ENCODE data around the gene NTM. TPM values are rescaled to one million over a fixed set of nuclear protein-coding genes. Genes with fewer than 3 reads are reported as not detected.

The NTM gene
- total RNA-seq, 2 donors from 2014 or later: 0.26 to 3.6 TPM

DNA sequence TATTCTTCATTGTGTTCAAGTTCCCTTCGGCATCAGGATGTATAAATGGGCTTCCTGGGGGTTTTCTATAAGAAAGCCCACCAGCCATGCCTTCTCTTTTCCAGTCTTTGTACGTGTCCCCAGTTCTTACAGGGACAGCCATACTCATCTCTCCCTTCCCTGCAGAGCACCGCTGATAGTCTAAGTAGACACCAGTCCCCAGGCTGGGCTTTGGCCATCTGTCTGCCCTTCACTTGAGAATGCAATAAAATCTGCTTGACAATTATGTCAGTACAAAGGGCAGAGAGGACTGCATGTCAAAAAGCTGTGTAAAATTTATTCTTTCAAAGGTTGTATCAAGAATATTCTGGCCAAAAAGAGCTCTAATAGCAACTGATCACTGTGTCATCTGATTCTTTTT, 27.3 kb downstream of the NTM start:
- no peaks in the 10 kb centered on the region for H3K9me3 ChIP-seq
- no peaks in the 10 kb centered on the region for H3K4me1 ChIP-seq
- ATAC-seq (no peak), DNase-seq (no peak)
- TF ChIP-seq POLR2A (IDR thresholded peaks at IDR 0.05): no peak
- TF ChIP-seq, protein P1, sequence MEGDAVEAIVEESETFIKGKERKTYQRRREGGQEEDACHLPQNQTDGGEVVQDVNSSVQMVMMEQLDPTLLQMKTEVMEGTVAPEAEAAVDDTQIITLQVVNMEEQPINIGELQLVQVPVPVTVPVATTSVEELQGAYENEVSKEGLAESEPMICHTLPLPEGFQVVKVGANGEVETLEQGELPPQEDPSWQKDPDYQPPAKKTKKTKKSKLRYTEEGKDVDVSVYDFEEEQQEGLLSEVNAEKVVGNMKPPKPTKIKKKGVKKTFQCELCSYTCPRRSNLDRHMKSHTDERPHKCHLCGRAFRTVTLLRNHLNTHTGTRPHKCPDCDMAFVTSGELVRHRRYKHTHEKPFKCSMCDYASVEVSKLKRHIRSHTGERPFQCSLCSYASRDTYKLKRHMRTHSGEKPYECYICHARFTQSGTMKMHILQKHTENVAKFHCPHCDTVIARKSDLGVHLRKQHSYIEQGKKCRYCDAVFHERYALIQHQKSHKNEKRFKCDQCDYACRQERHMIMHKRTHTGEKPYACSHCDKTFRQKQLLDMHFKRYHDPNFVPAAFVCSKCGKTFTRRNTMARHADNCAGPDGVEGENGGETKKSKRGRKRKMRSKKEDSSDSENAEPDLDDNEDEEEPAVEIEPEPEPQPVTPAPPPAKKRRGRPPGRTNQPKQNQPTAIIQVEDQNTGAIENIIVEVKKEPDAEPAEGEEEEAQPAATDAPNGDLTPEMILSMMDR (IDR thresholded peaks at IDR 0.05): no peak
- intact Hi-C loops (cut with DNase I): no loop called here
- WGBS, 2 donors: 80 to 82% methylated on average over 3 of the region's 3 CpGs
- H3K4me3 ChIP-seq: no peak overlapping the region
- H3K27ac ChIP-seq: no peak overlapping the region
- H3K27me3 ChIP-seq: no peaks in the 10 kb centered on the region
- no peaks in the 10 kb centered on the region for H3K36me3 ChIP-seq (replicated peaks in 1 of 2; ENCODE audit: insufficient read depth in 1 of 2, low read depth in 2 of 2)

DNA sequence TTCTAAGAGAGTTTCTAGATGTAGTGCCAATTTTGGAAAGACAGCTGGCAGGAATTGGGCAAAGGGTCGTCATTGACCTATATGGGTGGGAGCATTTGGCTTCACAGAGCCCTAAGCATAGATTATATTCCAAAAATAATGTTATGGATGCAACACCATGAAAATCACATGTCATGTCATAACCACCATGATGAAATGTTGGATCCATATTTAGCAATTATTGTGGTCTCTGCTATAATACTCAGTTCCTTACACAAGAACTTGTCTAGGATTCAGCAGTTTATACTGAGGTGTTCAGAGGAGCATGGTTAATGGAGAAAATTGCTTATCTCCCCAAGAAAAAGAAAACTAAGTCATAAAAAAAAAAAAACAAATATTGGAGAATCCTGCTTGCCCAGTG, 31.6 kb downstream of the NTM start:
- Histone ChIP-seq H3K4me1 (no peaks in the 10 kb centered on the region), H3K27ac (no peak overlapping the region), H3K9me3 (no peaks in the 10 kb centered on the region), H3K36me3 (replicated peaks in 1 of 2; ENCODE audit: insufficient read depth in 1 of 2, low read depth in 2 of 2) (no peaks in the 10 kb centered on the region), H3K27me3 (no peaks in the 10 kb centered on the region), H3K4me3 (no peak overlapping the region)
- DNase-seq: no peak
- 59 to 60% methylated on average over 1 of the region's 1 CpG for WGBS, 2 donors
- TF ChIP-seq, protein P1 (IDR thresholded peaks at IDR 0.05): no peak
- no peak for TF ChIP-seq POLR2A (IDR thresholded peaks at IDR 0.05)
- intact Hi-C loops (cut with DNase I): no loop called here
- ATAC-seq: no peak

DNA sequence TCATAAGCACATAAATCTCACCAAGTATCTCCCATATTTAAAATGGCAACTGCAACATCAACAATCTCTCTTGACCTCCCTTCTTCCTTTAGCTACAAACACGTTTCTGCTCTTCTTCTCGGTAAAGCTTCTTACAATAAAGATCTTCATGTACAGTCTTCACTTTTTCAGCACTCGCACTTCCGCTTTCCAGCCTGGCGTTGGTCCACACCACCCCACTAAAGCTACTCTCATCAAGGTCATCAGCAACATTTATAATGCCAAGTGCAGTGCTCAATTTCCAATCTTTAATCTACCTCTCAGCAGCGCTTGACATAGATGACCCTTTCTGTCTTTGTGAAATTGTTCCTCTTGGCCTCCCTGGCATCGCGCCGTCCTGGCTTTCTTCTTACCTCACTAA, 33.6 kb downstream of the NTM start:
- no peaks in the 10 kb centered on the region for H3K9me3 ChIP-seq
- 75 to 77% methylated on average over 9 of the region's 9 CpGs for WGBS, 2 donors
- intact Hi-C loops (cut with DNase I): no loop called here
- no peak overlapping the region for H3K27ac ChIP-seq
- no peaks in the 10 kb centered on the region for H3K36me3 ChIP-seq (replicated peaks in 1 of 2; ENCODE audit: insufficient read depth in 1 of 2, low read depth in 2 of 2)
- no peak overlapping the region for H3K4me3 ChIP-seq
- no peaks in the 10 kb centered on the region for H3K4me1 ChIP-seq
- H3K27me3 ChIP-seq: no peaks in the 10 kb centered on the region
- ATAC-seq: no peak
- DNase-seq: no peak
- TF ChIP-seq POLR2A (IDR thresholded peaks at IDR 0.05): no peak
- TF ChIP-seq, protein P1 (IDR thresholded peaks at IDR 0.05): no peak

DNA sequence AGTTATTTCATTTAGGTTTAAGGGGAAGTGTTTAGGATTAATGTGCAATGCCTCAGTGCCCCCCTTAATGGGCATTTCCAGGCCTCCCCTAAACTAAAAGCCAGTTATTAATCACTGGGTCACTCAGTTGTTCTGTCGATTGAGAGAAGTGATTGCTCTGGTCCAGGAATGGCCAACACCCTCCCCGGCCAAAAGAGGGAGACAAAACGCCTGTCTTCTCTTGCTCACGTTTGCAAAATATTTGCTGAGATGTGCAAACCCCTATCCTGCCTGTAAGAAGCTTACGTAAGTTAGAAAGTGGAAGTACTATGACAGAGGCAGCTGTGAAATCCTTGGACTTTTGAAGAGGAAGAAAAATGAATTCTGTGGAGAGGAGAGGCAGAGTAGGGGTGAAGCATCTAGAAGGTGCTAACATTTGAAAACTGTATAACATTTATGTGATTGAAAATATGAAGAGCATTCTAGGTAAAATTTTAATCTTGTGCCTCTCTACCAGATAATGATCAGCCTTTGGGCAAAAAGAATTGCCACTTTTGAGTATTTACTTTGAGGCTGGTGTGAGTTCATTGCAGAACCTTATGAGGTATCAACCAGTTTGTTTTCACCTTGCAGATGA, 37.7 kb downstream of the NTM start:
- H3K27ac ChIP-seq: no peak overlapping the region
- no peak overlapping the region for H3K4me3 ChIP-seq
- H3K4me1 ChIP-seq: no peaks in the 10 kb centered on the region
- ATAC-seq (no peak), DNase-seq (peak; percentile 17 to 61 (median 38))
- no peaks in the 10 kb centered on the region for H3K9me3 ChIP-seq
- intact Hi-C loops (cut with DNase I): no loop called here
- H3K36me3 ChIP-seq (replicated peaks in 1 of 2; ENCODE audit: insufficient read depth in 1 of 2, low read depth in 2 of 2): no peaks in the 10 kb centered on the region
- no peak for TF ChIP-seq POLR2A (IDR thresholded peaks at IDR 0.05)
- TF ChIP-seq, protein P1 (IDR thresholded peaks at IDR 0.05): peak in 6 of 7 experiments; percentile 15 to 63 (median 45)
- 16 to 19% methylated on average over 5 of the region's 5 CpGs for WGBS, 2 donors
- no peaks in the 10 kb centered on the region for H3K27me3 ChIP-seq

DNA sequence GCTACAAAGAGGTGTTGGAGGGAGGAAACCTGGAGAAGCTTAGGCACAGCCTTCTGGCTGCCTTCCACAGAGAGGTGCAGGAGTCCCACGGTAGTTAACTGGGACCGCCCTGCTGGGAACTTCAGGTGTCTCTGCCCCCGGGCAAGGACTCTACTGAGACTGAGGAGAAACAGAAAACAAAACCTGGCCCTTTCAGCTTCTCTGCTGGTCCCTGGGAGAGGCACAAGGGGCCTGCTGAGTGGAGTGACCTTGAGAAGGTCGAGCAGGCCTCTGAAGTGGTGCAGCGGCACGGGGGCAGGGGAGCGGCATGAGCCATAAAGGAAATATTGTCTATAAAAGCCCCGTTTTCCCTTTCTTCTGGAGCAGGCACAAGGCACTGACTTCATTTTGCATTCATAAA, 38.9 kb downstream of the NTM start:
- no peak overlapping the region for H3K4me3 ChIP-seq
- TF ChIP-seq POLR2A (IDR thresholded peaks at IDR 0.05): no peak
- TF ChIP-seq, protein P1 (IDR thresholded peaks at IDR 0.05): no peak
- H3K27me3 ChIP-seq: no peaks in the 10 kb centered on the region
- ATAC-seq: no peak
- no peak overlapping the region for H3K27ac ChIP-seq
- H3K36me3 ChIP-seq (replicated peaks in 1 of 2; ENCODE audit: insufficient read depth in 1 of 2, low read depth in 2 of 2): no peaks in the 10 kb centered on the region
- no peak for DNase-seq
- no peaks in the 10 kb centered on the region for H3K4me1 ChIP-seq
- WGBS, 2 donors: 52 to 63% methylated on average over 8 of the region's 8 CpGs
- no peaks in the 10 kb centered on the region for H3K9me3 ChIP-seq
- intact Hi-C loops (cut with DNase I): no loop called here
